ENCODE results near the gene KCNMA1.
A peak's percentile ranks its signal among the peaks of the same experiment; 100 is the strongest.

The KCNMA1 gene

GRCh38 chr10:77192402-77192801, 445.2 kb downstream of the KCNMA1 start:
- H3K36me3 ChIP-seq (ENCODE audit: control insufficient read depth, insufficient read depth, low read length) = no peaks in the 10 kb centered on the region
- no peak overlapping the region for H3K27ac ChIP-seq (ENCODE audit: low read depth, low read length, severe bottlenecking)
- no peaks in the 10 kb centered on the region for H3K9me3 ChIP-seq (ENCODE audit: control insufficient read depth, low read length)
- peaks cover 65% of the 10 kb centered on the region for H3K4me1 ChIP-seq (ENCODE audit: control insufficient read depth, insufficient read depth, low read length, poor library complexity, severe bottlenecking)
- no CpG with 5 or more reads among the region's 3 CpGs for WGBS, 2 experiments (ENCODE audit: insufficient coverage in 2 of 2)
- H3K4me3 ChIP-seq (ENCODE audit: extremely low read depth, insufficient read depth, low read length, poor library complexity, severe bottlenecking) = no peak overlapping the region

GRCh38 chr10:77191324-77192049, 446.1 kb downstream of the KCNMA1 start:
- Histone ChIP-seq H3K4me1 (ENCODE audit: control insufficient read depth, insufficient read depth, low read length, poor library complexity, severe bottlenecking) (peaks cover 65% of the 10 kb centered on the region), H3K4me3 (ENCODE audit: extremely low read depth, insufficient read depth, low read length, poor library complexity, severe bottlenecking) (no peak overlapping the region), H3K27ac (ENCODE audit: low read depth, low read length, severe bottlenecking) (no peak overlapping the region), H3K9me3 (ENCODE audit: control insufficient read depth, low read length) (no peaks in the 10 kb centered on the region), H3K36me3 (ENCODE audit: control insufficient read depth, insufficient read depth, low read length) (no peaks in the 10 kb centered on the region)
- 79% methylated on average over 2 of the region's 5 CpGs; no CpG with 5 or more reads in 1 of the 2 experiments for WGBS, 2 experiments (ENCODE audit: insufficient coverage in 2 of 2)

- H3K27ac ChIP-seq (ENCODE audit: low read depth, low read length, severe bottlenecking) = no peak overlapping the region
- H3K9me3 ChIP-seq (ENCODE audit: control insufficient read depth, low read length) = no peaks in the 10 kb centered on the region
- 88% methylated on average over 1 of the region's 1 CpG; no CpG with 5 or more reads in 1 of the 2 experiments for WGBS, 2 experiments (ENCODE audit: insufficient coverage in 2 of 2)
- no peak overlapping the region for H3K4me3 ChIP-seq (ENCODE audit: extremely low read depth, insufficient read depth, low read length, poor library complexity, severe bottlenecking)
- no peaks in the 10 kb centered on the region for H3K36me3 ChIP-seq (ENCODE audit: control insufficient read depth, insufficient read depth, low read length)
- peaks cover 62% of the 10 kb centered on the region for H3K4me1 ChIP-seq (ENCODE audit: control insufficient read depth, insufficient read depth, low read length, poor library complexity, severe bottlenecking)
These were observed 447.3 kb downstream of the KCNMA1 start for GRCh38 chr10:77190291-77190690.

- Histone ChIP-seq H3K27ac (ENCODE audit: low read depth, low read length, severe bottlenecking) (no peak overlapping the region), H3K4me1 (ENCODE audit: control insufficient read depth, insufficient read depth, low read length, poor library complexity, severe bottlenecking) (peaks cover 59% of the 10 kb centered on the region), H3K9me3 (ENCODE audit: control insufficient read depth, low read length) (no peaks in the 10 kb centered on the region), H3K36me3 (ENCODE audit: control insufficient read depth, insufficient read depth, low read length) (no peaks in the 10 kb centered on the region), H3K4me3 (ENCODE audit: extremely low read depth, insufficient read depth, low read length, poor library complexity, severe bottlenecking) (no peak overlapping the region)
- 92% methylated on average over 2 to 3 of the region's 4 CpGs for WGBS, 2 experiments (ENCODE audit: insufficient coverage in 2 of 2)
These were observed 448.1 kb downstream of the KCNMA1 start for GRCh38 chr10:77189520-77189919.

GRCh38 chr10:77189075-77189474, 448.5 kb downstream of the KCNMA1 start:
- peaks cover 54% of the 10 kb centered on the region for H3K4me1 ChIP-seq (ENCODE audit: control insufficient read depth, insufficient read depth, low read length, poor library complexity, severe bottlenecking)
- no peaks in the 10 kb centered on the region for H3K9me3 ChIP-seq (ENCODE audit: control insufficient read depth, low read length)
- no peaks in the 10 kb centered on the region for H3K36me3 ChIP-seq (ENCODE audit: control insufficient read depth, insufficient read depth, low read length)
- H3K4me3 ChIP-seq (ENCODE audit: extremely low read depth, insufficient read depth, low read length, poor library complexity, severe bottlenecking) = no peak overlapping the region
- 90 to 96% methylated on average over 2 of the region's 4 CpGs for WGBS, 2 experiments (ENCODE audit: insufficient coverage in 2 of 2)
- H3K27ac ChIP-seq (ENCODE audit: low read depth, low read length, severe bottlenecking) = peak overlapping the region; percentile 33

- Histone ChIP-seq H3K4me3 (ENCODE audit: extremely low read depth, insufficient read depth, low read length, poor library complexity, severe bottlenecking) (no peak overlapping the region), H3K9me3 (ENCODE audit: control insufficient read depth, low read length) (no peaks in the 10 kb centered on the region), H3K27ac (ENCODE audit: low read depth, low read length, severe bottlenecking) (peak overlapping the region; percentile 37), H3K4me1 (ENCODE audit: control insufficient read depth, insufficient read depth, low read length, poor library complexity, severe bottlenecking) (peaks cover 50% of the 10 kb centered on the region), H3K36me3 (ENCODE audit: control insufficient read depth, insufficient read depth, low read length) (no peaks in the 10 kb centered on the region)
These were observed 449.1 kb downstream of the KCNMA1 start for GRCh38 chr10:77188521-77188920.

- WGBS, 2 experiments (ENCODE audit: insufficient coverage in 2 of 2) = no CpG with 5 or more reads among the region's 1 CpG
- Histone ChIP-seq H3K4me1 (ENCODE audit: control insufficient read depth, insufficient read depth, low read length, poor library complexity, severe bottlenecking) (peaks cover 50% of the 10 kb centered on the region), H3K36me3 (ENCODE audit: control insufficient read depth, insufficient read depth, low read length) (no peaks in the 10 kb centered on the region), H3K9me3 (ENCODE audit: control insufficient read depth, low read length) (no peaks in the 10 kb centered on the region), H3K27ac (ENCODE audit: low read depth, low read length, severe bottlenecking) (peak overlapping the region; percentile 61), H3K4me3 (ENCODE audit: extremely low read depth, insufficient read depth, low read length, poor library complexity, severe bottlenecking) (no peak overlapping the region)
These were observed 449.6 kb downstream of the KCNMA1 start for GRCh38 chr10:77188000-77188395.

- Histone ChIP-seq H3K36me3 (ENCODE audit: control insufficient read depth, insufficient read depth, low read length) (no peaks in the 10 kb centered on the region), H3K27ac (ENCODE audit: low read depth, low read length, severe bottlenecking) (peak overlapping the region; percentile 61), H3K4me1 (ENCODE audit: control insufficient read depth, insufficient read depth, low read length, poor library complexity, severe bottlenecking) (peaks cover 47% of the 10 kb centered on the region), H3K4me3 (ENCODE audit: extremely low read depth, insufficient read depth, low read length, poor library complexity, severe bottlenecking) (no peak overlapping the region), H3K9me3 (ENCODE audit: control insufficient read depth, low read length) (no peaks in the 10 kb centered on the region)
- WGBS, 2 experiments (ENCODE audit: insufficient coverage in 2 of 2) = 58 to 84% methylated on average over 3 to 5 of the region's 9 CpGs
These were observed 450.1 kb downstream of the KCNMA1 start for GRCh38 chr10:77187376-77187999.

GRCh38 chr10:77186936-77187335, 450.7 kb downstream of the KCNMA1 start:
- no peak overlapping the region for H3K4me3 ChIP-seq (ENCODE audit: extremely low read depth, insufficient read depth, low read length, poor library complexity, severe bottlenecking)
- no peaks in the 10 kb centered on the region for H3K36me3 ChIP-seq (ENCODE audit: control insufficient read depth, insufficient read depth, low read length)
- H3K4me1 ChIP-seq (ENCODE audit: control insufficient read depth, insufficient read depth, low read length, poor library complexity, severe bottlenecking) = peaks cover 43% of the 10 kb centered on the region
- H3K9me3 ChIP-seq (ENCODE audit: control insufficient read depth, low read length) = no peaks in the 10 kb centered on the region
- 100% methylated on average over 1 to 2 of the region's 3 CpGs for WGBS, 2 experiments (ENCODE audit: insufficient coverage in 2 of 2)
- no peak overlapping the region for H3K27ac ChIP-seq (ENCODE audit: low read depth, low read length, severe bottlenecking)

GRCh38 chr10:77185696-77186095, 451.9 kb downstream of the KCNMA1 start:
- H3K9me3 ChIP-seq (ENCODE audit: control insufficient read depth, low read length) = no peaks in the 10 kb centered on the region
- no peaks in the 10 kb centered on the region for H3K36me3 ChIP-seq (ENCODE audit: control insufficient read depth, insufficient read depth, low read length)
- H3K4me1 ChIP-seq (ENCODE audit: control insufficient read depth, insufficient read depth, low read length, poor library complexity, severe bottlenecking) = peaks cover 43% of the 10 kb centered on the region
- no peak overlapping the region for H3K4me3 ChIP-seq (ENCODE audit: extremely low read depth, insufficient read depth, low read length, poor library complexity, severe bottlenecking)
- no peak overlapping the region for H3K27ac ChIP-seq (ENCODE audit: low read depth, low read length, severe bottlenecking)
- WGBS, 2 experiments (ENCODE audit: insufficient coverage in 2 of 2) = 0 to 65% methylated on average over 1 to 2 of the region's 2 CpGs

GRCh38 chr10:77182803-77183202, 454.8 kb downstream of the KCNMA1 start:
- no peak overlapping the region for H3K4me3 ChIP-seq (ENCODE audit: extremely low read depth, insufficient read depth, low read length, poor library complexity, severe bottlenecking)
- WGBS, 2 experiments (ENCODE audit: insufficient coverage in 2 of 2) = 87 to 100% methylated on average over 1 of the region's 1 CpG
- no peak overlapping the region for H3K27ac ChIP-seq (ENCODE audit: low read depth, low read length, severe bottlenecking)
- H3K36me3 ChIP-seq (ENCODE audit: control insufficient read depth, insufficient read depth, low read length) = no peaks in the 10 kb centered on the region
- H3K9me3 ChIP-seq (ENCODE audit: control insufficient read depth, low read length) = no peaks in the 10 kb centered on the region
- H3K4me1 ChIP-seq (ENCODE audit: control insufficient read depth, insufficient read depth, low read length, poor library complexity, severe bottlenecking) = peaks cover 37% of the 10 kb centered on the region

All from mesodermal cell (in vitro differentiated cells).